ENCODE measurements around the gene SLC4A8. TPM values are rescaled to one million over a fixed set of nuclear protein-coding genes. Genes with fewer than 3 reads are reported as not detected.

SLC4A8 gene
- total RNA-seq = 7.1 and 9.7 TPM in 2 replicates
- 3.0 and 4.7 TPM in 2 replicates for polyA plus RNA-seq
- 2.4 and 3.2 TPM in 2 replicates for polyA plus RNA-seq (2011; cell fraction: cytosol; rRNA removed)
- 6.9 and 7.4 TPM in 2 replicates for polyA plus RNA-seq (2011; cell fraction: nucleus; rRNA removed)
- 2.6 and 5.2 TPM in 2 replicates for polyA plus RNA-seq (2012)
- polyA minus RNA-seq = 8.2 and 13.0 TPM in 2 replicates
- not detected for polyA minus RNA-seq (2011; cell fraction: cytosol; rRNA and poly(A)+ RNA removed)
- polyA minus RNA-seq (2011; cell fraction: nucleus; rRNA and poly(A)+ RNA removed) = 9.4 and 11.9 TPM in 2 replicates
- Bru-seq, nascent RNA = percentile 50 among the genes with signal in this experiment
- percentile 55 among the genes with signal in this experiment for BruChase-seq, experiment 1, labeled RNA remaining after a 6-hour chase
- percentile 56 among the genes with signal in this experiment for BruChase-seq, experiment 2, labeled RNA remaining after a 2-hour chase
- long read RNA-seq, partial matches to known transcripts = 3 of 10 reads
- long read RNA-seq, other reads (novel, unspliced or antisense) = 5 of 10 reads

DNA sequence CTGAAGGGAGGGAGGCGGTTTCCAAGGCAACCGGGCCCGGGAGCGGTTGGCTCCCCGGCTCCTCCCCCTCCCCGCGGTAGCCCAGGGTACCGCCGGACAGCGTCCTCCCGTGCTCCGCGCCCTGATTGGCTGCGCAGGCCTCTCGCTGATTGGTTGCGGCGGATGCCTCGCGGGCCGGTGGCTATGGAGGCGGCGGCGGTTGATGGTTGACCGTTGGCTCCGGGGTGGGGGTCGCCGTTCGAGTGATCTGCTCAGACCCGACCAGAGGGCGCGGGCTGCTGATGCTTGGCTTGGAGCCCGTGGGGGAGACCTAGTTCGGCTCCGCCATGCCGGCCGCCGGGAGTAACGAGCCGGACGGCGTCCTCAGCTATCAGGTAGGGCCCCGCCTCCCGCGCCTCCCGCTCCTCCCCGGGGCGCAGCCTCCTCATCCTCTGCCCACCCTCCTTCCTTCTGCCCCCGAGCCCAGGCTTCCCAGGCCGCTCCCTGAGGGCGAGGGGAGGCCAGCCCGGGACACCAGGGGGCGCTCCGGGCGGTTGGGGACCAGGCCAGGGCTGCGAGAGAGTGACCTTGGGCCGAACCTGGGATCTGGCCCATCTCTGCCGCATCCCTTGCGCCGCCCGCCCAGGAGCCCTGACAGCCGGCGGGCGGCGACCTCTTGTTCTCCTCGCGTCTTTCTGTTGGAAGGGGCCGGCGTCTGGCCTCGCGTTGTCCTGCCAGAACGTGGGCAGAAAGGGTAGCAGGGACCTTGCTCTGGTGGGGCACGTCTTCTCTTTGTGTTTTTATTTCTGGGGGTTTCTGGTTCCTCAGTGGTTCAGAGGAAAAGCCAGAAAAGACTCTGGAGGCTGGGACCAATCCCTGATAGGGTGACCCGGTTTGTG, at the start of gene SLC4A8:
SLC4A8 (plus strand) TSS at position 170 of the 878 bp plus-strand sequence; CDS start at position 327, 157 bp downstream.
- FAIRE-seq = peak; percentile 90

More for the DNA sequence above, at the start of gene SLC4A8:
- no TSS peak for BruUV-seq (replicated peaks)
- Histone ChIP-seq H3K4me1 (ENCODE audit: control insufficient read depth, extremely low read depth, insufficient read depth, low read length) (peaks cover 7% of the 10 kb centered on the region), H3K9ac (replicated peaks; ENCODE audit: extremely low read depth, insufficient read depth, low read length) (no peak within 1 kb of the TSS), H3K27me3 (ENCODE audit: control insufficient read depth in 2 of 2, insufficient read depth in 2 of 2, low read length in 2 of 2) (no peaks in the 10 kb centered on the region), H4K20me1 (replicated peaks; ENCODE audit: control insufficient read depth, extremely low read depth, insufficient read depth, low read length) (no peaks in the 10 kb centered on the region), H3K4me3 (replicated peaks in 1 of 3; ENCODE audit: insufficient read depth in 1 of 3, low read depth in 1 of 3, low read length in 3 of 3) (peak within 1 kb of the TSS; percentile 21 to 59 (median 33)), H3K36me3 (ENCODE audit: control insufficient read depth in 2 of 2, extremely low read depth in 1 of 2, insufficient read depth in 2 of 2, low read length in 2 of 2) (no peaks in the 10 kb centered on the region), H3K27ac (ENCODE audit: insufficient read depth, low read depth, low read length) (no peak within 1 kb of the TSS), H3K79me2 (ENCODE audit: control insufficient read depth, insufficient read depth, low read length) (no peaks in the 10 kb centered on the region), H3K4me2 (ENCODE audit: insufficient read depth, low read length) (peak within 1 kb of the TSS; percentile 52), H3K9me1 (replicated peaks; ENCODE audit: control insufficient read depth, extremely low read depth, insufficient read depth, low read length) (no peaks in the 10 kb centered on the region), H2AFZ (ENCODE audit: low read depth, low read length) (peak within 1 kb of the TSS; percentile 91), H3K9me3 (replicated peaks; ENCODE audit: control insufficient read depth, insufficient read depth, low read length) (no peaks in the 10 kb centered on the region)
- intact Hi-C loops (cut with micrococcal nuclease) (loop anchor here (1.0 to 5.0 kb wide), 2 partner anchors 252 to 399 kb away; no protein-coding TSS in a partner anchor), dilution Hi-C loops (cut with MboI; ENCODE audit: extremely low pct_ligation_motif_present, low sequenced_read_pairs) (no loop called here)
- peak; percentile 78 for DNase-seq (ENCODE audit: low read depth, low spot score)
- no peak for TF ChIP-seq FOS (IDR thresholded peaks at IDR 0.05; ENCODE audit: borderline replicate concordance, insufficient read depth, low read length)
- TF ChIP-seq, protein P1, sequence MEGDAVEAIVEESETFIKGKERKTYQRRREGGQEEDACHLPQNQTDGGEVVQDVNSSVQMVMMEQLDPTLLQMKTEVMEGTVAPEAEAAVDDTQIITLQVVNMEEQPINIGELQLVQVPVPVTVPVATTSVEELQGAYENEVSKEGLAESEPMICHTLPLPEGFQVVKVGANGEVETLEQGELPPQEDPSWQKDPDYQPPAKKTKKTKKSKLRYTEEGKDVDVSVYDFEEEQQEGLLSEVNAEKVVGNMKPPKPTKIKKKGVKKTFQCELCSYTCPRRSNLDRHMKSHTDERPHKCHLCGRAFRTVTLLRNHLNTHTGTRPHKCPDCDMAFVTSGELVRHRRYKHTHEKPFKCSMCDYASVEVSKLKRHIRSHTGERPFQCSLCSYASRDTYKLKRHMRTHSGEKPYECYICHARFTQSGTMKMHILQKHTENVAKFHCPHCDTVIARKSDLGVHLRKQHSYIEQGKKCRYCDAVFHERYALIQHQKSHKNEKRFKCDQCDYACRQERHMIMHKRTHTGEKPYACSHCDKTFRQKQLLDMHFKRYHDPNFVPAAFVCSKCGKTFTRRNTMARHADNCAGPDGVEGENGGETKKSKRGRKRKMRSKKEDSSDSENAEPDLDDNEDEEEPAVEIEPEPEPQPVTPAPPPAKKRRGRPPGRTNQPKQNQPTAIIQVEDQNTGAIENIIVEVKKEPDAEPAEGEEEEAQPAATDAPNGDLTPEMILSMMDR (IDR thresholded peaks at IDR 0.05; ENCODE audit: extremely low read depth in 1 of 2, insufficient read depth in 1 of 2, low read depth in 1 of 2, low read length in 2 of 2) = peak; percentile 86 to 91
- peak; percentile 37 for TF ChIP-seq POLR2A (IDR thresholded peaks at IDR 0.05; ENCODE audit: low read depth, low read length)
- CTCF ChIA-PET = interaction anchor here (0.7 to 10.5 kb wide), 8 partner anchors 42 to 450 kb away, joined by 3 to 140 read pairs (median 4); no protein-coding TSS in a partner anchor
- POLR2A ChIA-PET = interaction anchor here (0.6 kb wide), 1 partner anchor 331 kb away, joined by 3 read pairs; no protein-coding TSS in a partner anchor
